Right lobe of liver (tissue), 4 donors: Measurements from ENCODE around the gene ZMPSTE24.

ENCODE experiments used
- POLR2A ChIP-seq: fragments of 450-650 bp; IDR thresholded peaks from one replicate; pipeline ENCODE4 v1.6.1; 2017; ENCODE audit warnings: antibody characterized with exemption, mild to moderate bottlenecking
- TF ChIP-seq, protein P1 (sequence below), 4 donors: fragments of 200-600 bp in 3 of 4; fragments of 450-650 bp in 1 of 4; IDR thresholded peaks; one replicate each; pipeline versions ENCODE4 v1.5.1 to v1.8.0; 2016 to 2022; ENCODE audit warnings: antibody characterized with exemption in 4 of 4, mild to moderate bottlenecking in 2 of 4
- donor health status: DM: no; HTN: no; CAD: no.
- donor health status: DM: no; HTN: no; CAD: no.
- donor health status: DM: no; HTN: yes; CAD: no.

DNA sequence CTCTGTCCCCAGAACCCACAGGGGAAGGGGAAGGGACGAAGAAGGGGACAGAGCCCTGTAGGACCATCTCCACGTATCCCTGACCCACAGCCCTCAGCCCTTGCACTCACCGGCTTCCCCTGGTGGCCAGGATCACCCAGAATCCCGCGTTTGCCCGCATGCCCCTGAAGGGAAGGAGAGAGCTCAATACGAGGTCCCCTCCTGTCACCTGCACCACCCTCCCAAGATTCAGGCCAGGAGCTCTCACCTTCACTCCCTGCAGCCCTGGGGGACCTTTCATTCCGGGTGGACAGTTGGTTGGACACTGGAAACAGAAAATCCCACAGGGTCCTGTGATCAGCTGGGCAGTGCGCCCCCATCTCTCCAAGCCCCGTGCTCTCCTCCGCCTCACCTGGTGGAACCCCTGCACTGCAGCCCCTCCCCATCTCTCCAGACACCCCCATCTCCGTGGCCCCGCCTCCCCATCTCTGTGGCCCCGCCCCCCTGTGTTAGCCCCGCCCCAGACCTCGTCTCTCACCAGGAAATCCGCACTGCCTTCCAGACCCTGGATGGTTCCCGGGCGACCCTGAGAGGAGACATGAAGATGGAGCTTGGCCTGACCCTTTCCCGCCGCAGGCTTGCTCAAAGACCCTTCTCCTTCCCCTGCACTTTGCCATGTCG, 53.1 kb downstream of the ZMPSTE24 start:
- TF ChIP-seq, protein P1, sequence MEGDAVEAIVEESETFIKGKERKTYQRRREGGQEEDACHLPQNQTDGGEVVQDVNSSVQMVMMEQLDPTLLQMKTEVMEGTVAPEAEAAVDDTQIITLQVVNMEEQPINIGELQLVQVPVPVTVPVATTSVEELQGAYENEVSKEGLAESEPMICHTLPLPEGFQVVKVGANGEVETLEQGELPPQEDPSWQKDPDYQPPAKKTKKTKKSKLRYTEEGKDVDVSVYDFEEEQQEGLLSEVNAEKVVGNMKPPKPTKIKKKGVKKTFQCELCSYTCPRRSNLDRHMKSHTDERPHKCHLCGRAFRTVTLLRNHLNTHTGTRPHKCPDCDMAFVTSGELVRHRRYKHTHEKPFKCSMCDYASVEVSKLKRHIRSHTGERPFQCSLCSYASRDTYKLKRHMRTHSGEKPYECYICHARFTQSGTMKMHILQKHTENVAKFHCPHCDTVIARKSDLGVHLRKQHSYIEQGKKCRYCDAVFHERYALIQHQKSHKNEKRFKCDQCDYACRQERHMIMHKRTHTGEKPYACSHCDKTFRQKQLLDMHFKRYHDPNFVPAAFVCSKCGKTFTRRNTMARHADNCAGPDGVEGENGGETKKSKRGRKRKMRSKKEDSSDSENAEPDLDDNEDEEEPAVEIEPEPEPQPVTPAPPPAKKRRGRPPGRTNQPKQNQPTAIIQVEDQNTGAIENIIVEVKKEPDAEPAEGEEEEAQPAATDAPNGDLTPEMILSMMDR (IDR thresholded peaks at IDR 0.05): no peak
- TF ChIP-seq POLR2A: no peak
